GM12878 (cell line): ENCODE data around the gene CHCHD6. TPM values are rescaled to one million over a fixed set of nuclear protein-coding genes. Genes with fewer than 3 reads are reported as not detected.

Experiments used
- ATAC-seq: fragments of 200-7000 bp; cut with Tn5 transposase; 3 replicates; pipeline ENCODE4 v1.9.1; 2020; ENCODE audit warnings: mild to moderate bottlenecking, moderate library complexity
- BruUV-seq: library from RNA; stranded (reverse); fragments of 400-500 nt; replicated peaks from 2 replicates; lab custom pipeline; 2021; lab: Mats Ljungman, UMichigan
- CTCF ChIA-PET: fragments of 300-600 bp; sonication (Branson Sonifier 250); formaldehyde crosslinking; extraction: SDS; loops from one replicate; lab custom pipeline; 2021; ENCODE audit warnings: inconsistent platforms; lab: Yijun Ruan, JAX
- POLR2A ChIA-PET: fragments of 350-600 bp; formaldehyde crosslinking; extraction: SDS; loops from one replicate; lab custom pipeline; 2021; ENCODE audit warnings: inconsistent platforms; lab: Charles Lee
- RAD21 ChIA-PET: fragments of 300-600 bp; sonication (Branson Sonifier 250); formaldehyde crosslinking; loops from one replicate; lab custom pipeline; 2023; ENCODE audit warnings: antibody characterized with exemption; ENCODE audit not compliant: unreplicated experiment; lab: Charles Lee
- SMC1A ChIA-PET: fragments of 300-600 bp; sonication (Branson Sonifier 250); formaldehyde crosslinking; loops from one replicate; lab custom pipeline; 2023; ENCODE audit not compliant: unreplicated experiment, uncharacterized antibody; lab: Charles Lee
- DNase-seq: peaks from one replicate; pipeline ENCODE4 v3.0.0-alpha.2; 2011; ENCODE audit warnings: low read depth, low spot score
- FAIRE-seq: peaks from 3 replicates; lab custom pipeline; 2011; peaks lifted over from hg19 to GRCh38; lab: Jason Lieb, UNC
- H2AFZ ChIP-seq: 2 replicates; pipeline ENCODE4 v1.6.0; 2011; ENCODE audit warnings: low read depth, low read length, control low read depth; ENCODE audit not compliant: control insufficient read depth
- H3K27ac ChIP-seq: 2 replicates; pipeline ENCODE4 v1.5.1; 2011; ENCODE audit warnings: control low read depth; ENCODE audit not compliant: control insufficient read depth, insufficient read depth
- H3K27me3 ChIP-seq, 2 experiments: replicated peaks in 1 of 2; 2 replicates each; pipeline versions ENCODE4 v1.6.0 to v1.6.1; 2011; ENCODE audit warnings: low read length in 1 of 2; ENCODE audit not compliant: control insufficient read depth in 2 of 2, insufficient read depth in 2 of 2
- H3K36me3 ChIP-seq, 2 experiments: 2 replicates each; pipeline ENCODE4 v1.5.1; 2011; ENCODE audit warnings: low read length in 1 of 2; ENCODE audit not compliant: control insufficient read depth in 2 of 2, insufficient read depth in 2 of 2
- H3K4me1 ChIP-seq: 2 replicates; pipeline ENCODE4 v1.6.1; 2011; ENCODE audit warnings: mild to moderate bottlenecking, low read length, moderate library complexity, mixed read lengths; ENCODE audit not compliant: control insufficient read depth, insufficient read depth
- H3K4me2 ChIP-seq: 2 replicates; pipeline ENCODE4 v1.6.0; 2011; ENCODE audit warnings: control low read depth; ENCODE audit not compliant: control insufficient read depth, insufficient read depth
- H3K4me3 ChIP-seq: fragments of 200-600 bp; sonication (generic); 2 replicates; pipeline ENCODE4 v1.5.1; 2016
- H3K79me2 ChIP-seq: 2 replicates; pipeline ENCODE4 v1.6.0; 2011; ENCODE audit warnings: low read length; ENCODE audit not compliant: control insufficient read depth, insufficient read depth
- H3K9ac ChIP-seq: 2 replicates; pipeline ENCODE4 v1.8.0; 2011; ENCODE audit warnings: low read length, control low read depth, mixed read lengths; ENCODE audit not compliant: control insufficient read depth, insufficient read depth
- H3K9me3 ChIP-seq: replicated peaks from 3 replicates; pipeline ENCODE4 v1.5.1; 2011; ENCODE audit warnings: mild to moderate bottlenecking, low read length; ENCODE audit not compliant: control insufficient read depth, insufficient read depth
- H4K20me1 ChIP-seq: 2 replicates; pipeline ENCODE4 v1.6.0; 2011; ENCODE audit not compliant: control insufficient read depth, insufficient read depth
- CBX3 ChIP-seq: fragments of 200-600 bp; sonication (generic); IDR thresholded peaks from 2 replicates; pipeline ENCODE4 v1.6.1; 2016; ENCODE audit warnings: low read depth, borderline replicate concordance
- KLF5 ChIP-seq: fragments of 450-650 bp; IDR thresholded peaks from 2 replicates; pipeline ENCODE4 v1.6.1; 2014; ENCODE audit warnings: mild to moderate bottlenecking; ENCODE audit not compliant: partially characterized antibody
- MXI1 ChIP-seq: fragments of 150-350 bp; IDR thresholded peaks from 2 replicates; pipeline ENCODE4 v1.6.1; 2011; ENCODE audit warnings: low read depth, mild to moderate bottlenecking, inconsistent platforms, low read length, improper control_type of control experiment
- NFYB ChIP-seq: IDR thresholded peaks from 2 replicates; pipeline ENCODE4 v1.6.1; 2011; ENCODE audit warnings: low read depth, mild to moderate bottlenecking, low read length, improper control_type of control experiment, moderate library complexity; ENCODE audit not compliant: insufficient read depth
- PAX8 ChIP-seq: fragments of 450-650 bp; IDR thresholded peaks from 2 replicates; pipeline ENCODE4 v1.6.1; 2017; ENCODE audit warnings: mild to moderate bottlenecking, moderate library complexity
- RBBP5 ChIP-seq: fragments of 200-600 bp; sonication (generic); conservative IDR thresholded peaks from 2 replicates; pipeline ENCODE4 v1.6.1; 2016
- RUNX3 ChIP-seq: IDR thresholded peaks from 2 replicates; pipeline ENCODE4 v1.6.1; 2012; ENCODE audit warnings: low read length, inconsistent platforms
- TAF1 ChIP-seq: IDR thresholded peaks from 2 replicates; pipeline ENCODE4 v1.6.1; 2011; ENCODE audit warnings: mild to moderate bottlenecking, low read depth, low read length, borderline replicate concordance
- TARDBP ChIP-seq: IDR thresholded peaks from 2 replicates; pipeline ENCODE4 v1.6.1; 2016; ENCODE audit warnings: borderline replicate concordance
- ZBED1 ChIP-seq: IDR thresholded peaks from 2 replicates; pipeline ENCODE4 v1.6.1; 2016; ENCODE audit warnings: borderline replicate concordance
- ZNF217 ChIP-seq: fragments of 450-650 bp; IDR thresholded peaks from 2 replicates; pipeline ENCODE4 v1.6.1; 2017; ENCODE audit warnings: antibody characterized with exemption, mild to moderate bottlenecking
- ZNF24 ChIP-seq: fragments of 450-650 bp; IDR thresholded peaks from 2 replicates; pipeline ENCODE4 v1.6.1; 2017; ENCODE audit warnings: antibody characterized with exemption, mild to moderate bottlenecking
- WGBS: methylation state at CpG from one replicate; pipeline ENCODE4 v1.1.6; 2016; ENCODE audit warnings: low lambda C conversion rate; ENCODE audit not compliant: insufficient replicate concordance, insufficient coverage; ENCODE audit errors: missing lambda C conversion rate; 5-methylcytosine and 5-hydroxymethylcytosine counted together
- in situ Hi-C: fragments of 300-500 bp; cut with MboI; formaldehyde crosslinking; loops from 9 replicates; pipeline ENCODE4 v1.14.3; 2018; ENCODE audit warnings: mixed read lengths
- intact Hi-C: fragments of 100-400 bp; cut with micrococcal nuclease; formaldehyde crosslinking; loops from one replicate; pipeline ENCODE4 v1.14.2; 2022; ENCODE audit not compliant: unreplicated experiment
- polyA plus RNA-seq, 11 experiments: library from polyadenylated mRNA; depleted of rRNA in 4 of 11; unstranded in 6 of 11; stranded (reverse) in 5 of 11; fragments of >200 nt; fragmentation: Nextera tagmentation in 4 of 11; fragmentation: Illumina TruSeq in 1 of 11; extraction: Ambion mirVana in 4 of 11; extraction: Trizol in 1 of 11; gene quantifications; 1 replicate in 1 of 11; 2 replicates in 10 of 11; pipeline versions ENCODE4 v1.2.1 to v1.2.3, GENCODE V29; 2011 to 2016; ENCODE audit warnings: inconsistent platforms in 2 of 11, missing spikeins in 2 of 11, low read depth in 1 of 11
- total RNA-seq, 4 experiments: library from RNA; depleted of rRNA in 3 of 4; stranded (reverse); fragments of >200 nt in 3 of 4; fragmentation: Illumina TruSeq in 1 of 4; extraction: Trizol in 1 of 4; gene quantifications; 2 replicates each; pipeline versions ENCODE4 v1.2.1 to v1.2.3, GENCODE V29; 2013 to 2021
- TF ChIP-seq, protein P1 (sequence below): IDR thresholded peaks from 2 replicates; pipeline ENCODE4 v1.6.1; 2012; ENCODE audit warnings: low read depth, low read length, improper control_type of control experiment
- TF ChIP-seq, protein P2 (sequence below), 3 experiments: IDR thresholded peaks in 2 of 3; conservative IDR thresholded peaks in 1 of 3; 2 replicates each; pipeline ENCODE4 v1.5.1; 2011; ENCODE audit warnings: low read depth in 3 of 3, low read length in 3 of 3, mild to moderate bottlenecking in 3 of 3, control low read depth in 2 of 3, moderate library complexity in 2 of 3, inconsistent platforms in 1 of 3, mixed read lengths in 1 of 3; ENCODE audit not compliant: control insufficient read depth in 2 of 3, insufficient read depth in 1 of 3; ENCODE audit errors: extremely low read depth in 1 of 3
- TF ChIP-seq, protein P3 (sequence below): fragments of 450-650 bp; IDR thresholded peaks from 2 replicates; pipeline ENCODE4 v1.6.1; 2017; ENCODE audit warnings: borderline replicate concordance

Gene CHCHD6
- total and polyA plus RNA-seq, 10 of the 15 experiments (the other 5 are each of a cell fraction or from before 2014, with no cell fraction given): 2.7 to 16.7 (median 12.3) TPM

DNA sequence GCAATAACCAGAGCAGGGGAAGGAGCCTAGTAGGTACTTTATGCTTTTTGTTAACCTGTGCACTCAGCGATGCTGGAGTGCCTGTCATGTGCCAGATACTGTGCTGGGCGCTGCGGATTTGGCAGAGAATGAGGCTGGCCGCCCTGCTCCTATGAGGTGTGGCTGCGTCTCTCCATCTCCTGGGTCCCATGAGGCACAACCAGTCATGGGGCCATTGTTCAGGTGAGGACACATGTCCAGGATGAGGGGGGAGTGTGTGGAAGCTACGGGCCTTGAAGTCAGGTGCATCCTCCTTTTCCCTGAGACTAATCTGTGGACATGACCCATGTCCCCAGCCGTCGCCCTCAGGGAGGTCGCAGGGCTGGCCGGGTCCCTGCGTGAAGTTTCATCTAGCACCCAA is 48.2 kb upstream of the CHCHD6 start:
- FAIRE-seq (no peak), DNase-seq (no peak), ATAC-seq (no peak)
- CTCF ChIA-PET: no interaction called here
- intact Hi-C loops: no loop called here
- POLR2A ChIA-PET: no interaction called here
- Histone ChIP-seq H3K9me3 (no peaks in the 10 kb centered on the region; the same call in 2 of the 3 replicates), H3K4me2 (no peak overlapping the region), H4K20me1 (no peaks in the 10 kb centered on the region), H3K4me3 (no peak overlapping the region), H3K4me1 (no peaks in the 10 kb centered on the region), H3K9ac (no peak overlapping the region), H3K27me3 (peaks cover 4 to 8% of the 10 kb centered on the region in 2 experiments), H3K79me2 (no peaks in the 10 kb centered on the region), H2AFZ (no peak overlapping the region), H3K36me3 (no peaks in the 10 kb centered on the region), H3K27ac (no peak overlapping the region)
- SMC1A ChIA-PET: interaction anchor here (0.6 kb wide), 2 partner anchors 24 to 116 kb away, joined by 3 read pairs; no protein-coding TSS in a partner anchor
- in situ Hi-C loops: no loop called here
- no TSS peak for BruUV-seq
- no peak for TF ChIP-seq TARDBP
- no peak for TF ChIP-seq CBX3
- no peak for TF ChIP-seq MXI1
- TF ChIP-seq RBBP5: no peak
- TF ChIP-seq, protein P1, sequence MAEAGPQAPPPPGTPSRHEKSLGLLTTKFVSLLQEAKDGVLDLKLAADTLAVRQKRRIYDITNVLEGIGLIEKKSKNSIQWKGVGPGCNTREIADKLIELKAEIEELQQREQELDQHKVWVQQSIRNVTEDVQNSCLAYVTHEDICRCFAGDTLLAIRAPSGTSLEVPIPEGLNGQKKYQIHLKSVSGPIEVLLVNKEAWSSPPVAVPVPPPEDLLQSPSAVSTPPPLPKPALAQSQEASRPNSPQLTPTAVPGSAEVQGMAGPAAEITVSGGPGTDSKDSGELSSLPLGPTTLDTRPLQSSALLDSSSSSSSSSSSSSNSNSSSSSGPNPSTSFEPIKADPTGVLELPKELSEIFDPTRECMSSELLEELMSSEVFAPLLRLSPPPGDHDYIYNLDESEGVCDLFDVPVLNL: no peak
- TF ChIP-seq, protein P2, sequence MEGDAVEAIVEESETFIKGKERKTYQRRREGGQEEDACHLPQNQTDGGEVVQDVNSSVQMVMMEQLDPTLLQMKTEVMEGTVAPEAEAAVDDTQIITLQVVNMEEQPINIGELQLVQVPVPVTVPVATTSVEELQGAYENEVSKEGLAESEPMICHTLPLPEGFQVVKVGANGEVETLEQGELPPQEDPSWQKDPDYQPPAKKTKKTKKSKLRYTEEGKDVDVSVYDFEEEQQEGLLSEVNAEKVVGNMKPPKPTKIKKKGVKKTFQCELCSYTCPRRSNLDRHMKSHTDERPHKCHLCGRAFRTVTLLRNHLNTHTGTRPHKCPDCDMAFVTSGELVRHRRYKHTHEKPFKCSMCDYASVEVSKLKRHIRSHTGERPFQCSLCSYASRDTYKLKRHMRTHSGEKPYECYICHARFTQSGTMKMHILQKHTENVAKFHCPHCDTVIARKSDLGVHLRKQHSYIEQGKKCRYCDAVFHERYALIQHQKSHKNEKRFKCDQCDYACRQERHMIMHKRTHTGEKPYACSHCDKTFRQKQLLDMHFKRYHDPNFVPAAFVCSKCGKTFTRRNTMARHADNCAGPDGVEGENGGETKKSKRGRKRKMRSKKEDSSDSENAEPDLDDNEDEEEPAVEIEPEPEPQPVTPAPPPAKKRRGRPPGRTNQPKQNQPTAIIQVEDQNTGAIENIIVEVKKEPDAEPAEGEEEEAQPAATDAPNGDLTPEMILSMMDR (IDR thresholded peaks at IDR 0.05 in 2 of 3, conservative IDR thresholded peaks at IDR 0.05 in 1 of 3; ENCODE audit: control insufficient read depth in 2 of 3, extremely low read depth in 1 of 3, insufficient read depth in 1 of 3, low read depth in 3 of 3, low read length in 3 of 3): no peak
- TF ChIP-seq TAF1: no peak
- no peak for TF ChIP-seq RUNX3
- TF ChIP-seq KLF5: no peak
- TF ChIP-seq ZNF217: no peak
- TF ChIP-seq PAX8: no peak
- TF ChIP-seq, protein P3, sequence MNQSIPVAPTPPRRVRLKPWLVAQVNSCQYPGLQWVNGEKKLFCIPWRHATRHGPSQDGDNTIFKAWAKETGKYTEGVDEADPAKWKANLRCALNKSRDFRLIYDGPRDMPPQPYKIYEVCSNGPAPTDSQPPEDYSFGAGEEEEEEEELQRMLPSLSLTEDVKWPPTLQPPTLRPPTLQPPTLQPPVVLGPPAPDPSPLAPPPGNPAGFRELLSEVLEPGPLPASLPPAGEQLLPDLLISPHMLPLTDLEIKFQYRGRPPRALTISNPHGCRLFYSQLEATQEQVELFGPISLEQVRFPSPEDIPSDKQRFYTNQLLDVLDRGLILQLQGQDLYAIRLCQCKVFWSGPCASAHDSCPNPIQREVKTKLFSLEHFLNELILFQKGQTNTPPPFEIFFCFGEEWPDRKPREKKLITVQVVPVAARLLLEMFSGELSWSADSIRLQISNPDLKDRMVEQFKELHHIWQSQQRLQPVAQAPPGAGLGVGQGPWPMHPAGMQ: no peak
- no peak for TF ChIP-seq NFYB
- no peak for TF ChIP-seq ZNF24
- no peak for TF ChIP-seq ZBED1
- WGBS: 63% methylated on average over 11 of the region's 11 CpGs
- RAD21 ChIA-PET: no interaction called here
